Muscle layer of duodenum (tissue), 2 donors: Measurements from ENCODE around the gene HIPK2.
A peak's percentile ranks its signal among the peaks of the same experiment; 100 is the strongest.

Source experiments
- H3K27ac ChIP-seq: one replicate; pipeline ENCODE4 v1.7.0; 2013; ENCODE audit warnings: mild to moderate bottlenecking, low read length
- H3K27me3 ChIP-seq: one replicate; pipeline ENCODE4 v1.7.0; 2013; ENCODE audit warnings: low read depth, mild to moderate bottlenecking, control low read depth, low read length
- H3K36me3 ChIP-seq, 2 donors: one replicate each; pipeline ENCODE4 v1.7.0; 2013; ENCODE audit warnings: low read length in 2 of 2, control low read depth in 1 of 2, mild to moderate bottlenecking in 1 of 2; ENCODE audit not compliant: insufficient read depth in 2 of 2, control insufficient read depth in 1 of 2
- H3K4me1 ChIP-seq, 2 donors: one replicate each; pipeline ENCODE4 v1.7.0; 2013; ENCODE audit warnings: low read length in 2 of 2, mild to moderate bottlenecking in 2 of 2, control low read depth in 1 of 2, moderate library complexity in 1 of 2; ENCODE audit not compliant: insufficient read depth in 2 of 2, control insufficient read depth in 1 of 2
- H3K4me3 ChIP-seq, 2 donors: one replicate each; pipeline ENCODE4 v1.7.0; 2013; ENCODE audit warnings: low read length in 2 of 2, low read depth in 1 of 2, mild to moderate bottlenecking in 1 of 2
- H3K9me3 ChIP-seq, 2 donors: one replicate each; pipeline ENCODE4 v1.7.0; 2013; ENCODE audit warnings: low read length in 2 of 2, control low read depth in 1 of 2, mild to moderate bottlenecking in 1 of 2; ENCODE audit not compliant: control insufficient read depth in 1 of 2
- donor health status: healthy.

HIPK2 gene

DNA sequence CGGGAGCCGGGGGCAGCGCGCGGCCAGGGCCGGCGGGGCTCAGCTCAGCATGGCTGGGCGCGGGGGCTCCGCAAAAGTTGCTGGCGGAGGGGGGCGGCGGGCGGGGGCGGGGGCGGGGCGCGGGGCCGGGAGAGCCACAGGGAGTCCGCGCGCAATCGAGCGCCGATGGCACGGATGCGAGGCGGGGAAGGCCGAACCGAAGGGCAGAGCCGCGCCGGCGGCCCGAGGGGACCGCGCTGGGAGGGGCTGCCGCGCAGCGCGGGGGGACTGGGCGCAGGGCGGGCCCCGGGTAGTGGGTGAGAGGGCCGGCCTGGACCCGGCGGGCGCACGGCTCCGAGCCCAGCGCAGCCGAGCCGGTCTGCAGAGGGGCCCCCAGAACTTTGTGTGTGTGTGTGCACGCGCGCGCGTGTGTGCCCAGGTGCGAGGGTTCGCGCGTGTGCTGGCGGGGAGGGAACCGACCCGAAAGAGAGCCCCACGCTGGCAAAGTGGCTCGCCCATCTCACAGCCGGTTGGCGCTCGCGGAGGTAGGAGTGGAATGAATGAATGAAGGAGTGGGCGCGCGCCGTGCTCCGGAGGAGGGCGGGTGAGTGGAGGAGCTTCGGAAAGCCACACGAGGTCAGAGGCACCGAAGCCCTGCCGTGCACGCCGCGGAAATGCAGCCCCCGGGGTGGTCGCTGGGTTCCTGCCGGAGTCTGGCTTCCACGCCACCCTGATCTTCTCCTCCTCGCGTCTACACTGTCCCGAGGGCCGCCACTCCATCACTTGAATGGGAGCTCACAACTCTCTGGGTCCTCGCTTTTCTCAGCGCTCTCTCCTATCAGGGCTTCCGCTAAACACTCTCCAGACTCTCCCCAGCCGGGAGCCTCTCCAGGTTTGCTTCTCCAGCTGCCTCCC lies at the start of gene HIPK2:
HIPK2 (minus strand) TSS at position 51 of the 894 bp plus-strand sequence. CDS start 375 bp downstream, outside the sequence.
- Histone ChIP-seq H3K27ac (peak within 1 kb of the TSS; percentile 95), H3K4me1 (peaks cover 14% of the 10 kb centered on the region in 2 donors), H3K27me3 (no peaks in the 10 kb centered on the region), H3K36me3 (peaks cover 0 to 8% of the 10 kb centered on the region in 2 donors), H3K4me3 (peak within 1 kb of the TSS; percentile 86 to 96), H3K9me3 (no peaks in the 10 kb centered on the region)

DNA sequence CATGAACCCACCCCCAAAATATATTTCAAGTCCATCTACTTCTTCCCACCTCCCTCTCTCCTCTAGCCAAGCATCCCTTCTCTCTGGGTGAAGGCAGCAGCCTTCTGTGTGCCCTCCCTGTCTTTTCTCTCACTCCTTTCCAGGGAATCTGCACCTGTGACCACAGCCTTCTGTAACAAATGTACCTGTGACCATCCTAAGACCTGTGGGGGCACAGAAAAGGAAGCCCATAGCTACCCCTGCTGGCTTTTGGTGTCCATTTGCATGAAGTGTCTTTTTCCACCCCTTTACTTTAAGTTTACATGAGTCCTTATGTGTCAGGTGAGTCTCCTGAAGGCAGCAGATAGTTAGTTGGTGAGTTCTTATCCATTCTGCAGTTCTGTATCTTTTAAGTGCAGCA lies 49.2 kb upstream of the HIPK2 start:
- no peaks in the 10 kb centered on the region for H3K36me3 ChIP-seq
- no peaks in the 10 kb centered on the region for H3K27me3 ChIP-seq
- H3K27ac ChIP-seq: no peak overlapping the region
- no peaks in the 10 kb centered on the region for H3K4me1 ChIP-seq
- H3K4me3 ChIP-seq: no peak overlapping the region
- H3K9me3 ChIP-seq: no peaks in the 10 kb centered on the region

DNA sequence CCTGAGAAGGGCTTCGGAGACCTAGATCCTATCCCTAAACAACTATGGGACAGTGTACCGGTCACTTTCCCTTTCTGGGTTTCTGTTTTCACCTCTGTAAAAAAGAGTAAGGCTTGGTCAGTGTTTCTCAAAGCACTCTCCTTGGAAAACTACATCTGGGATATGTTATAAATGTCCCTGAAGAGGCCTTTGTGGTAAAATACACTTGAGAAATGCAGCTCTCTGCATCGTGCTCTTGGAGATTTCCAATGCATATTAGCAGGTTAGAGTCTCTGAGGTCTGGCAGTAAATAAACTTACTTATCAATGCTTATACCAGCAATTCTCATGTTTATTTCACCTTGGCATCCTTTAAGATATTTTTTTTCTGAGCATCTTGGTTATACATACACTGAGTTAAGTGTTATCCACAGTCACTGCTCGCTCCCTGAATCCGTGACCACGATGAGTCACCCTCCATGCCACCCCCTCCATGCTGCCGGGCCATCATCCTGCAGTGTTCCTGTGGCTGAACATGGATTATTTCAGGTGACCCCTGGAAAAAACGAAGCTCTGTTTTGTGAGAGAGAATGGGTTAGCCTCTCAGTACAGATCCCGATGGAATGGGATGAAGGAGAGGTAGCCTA lies 48.0 kb upstream of the HIPK2 start:
- Histone ChIP-seq H3K9me3 (no peaks in the 10 kb centered on the region), H3K4me1 (no peaks in the 10 kb centered on the region), H3K27ac (no peak overlapping the region), H3K36me3 (no peaks in the 10 kb centered on the region), H3K4me3 (no peak overlapping the region), H3K27me3 (no peaks in the 10 kb centered on the region)

DNA sequence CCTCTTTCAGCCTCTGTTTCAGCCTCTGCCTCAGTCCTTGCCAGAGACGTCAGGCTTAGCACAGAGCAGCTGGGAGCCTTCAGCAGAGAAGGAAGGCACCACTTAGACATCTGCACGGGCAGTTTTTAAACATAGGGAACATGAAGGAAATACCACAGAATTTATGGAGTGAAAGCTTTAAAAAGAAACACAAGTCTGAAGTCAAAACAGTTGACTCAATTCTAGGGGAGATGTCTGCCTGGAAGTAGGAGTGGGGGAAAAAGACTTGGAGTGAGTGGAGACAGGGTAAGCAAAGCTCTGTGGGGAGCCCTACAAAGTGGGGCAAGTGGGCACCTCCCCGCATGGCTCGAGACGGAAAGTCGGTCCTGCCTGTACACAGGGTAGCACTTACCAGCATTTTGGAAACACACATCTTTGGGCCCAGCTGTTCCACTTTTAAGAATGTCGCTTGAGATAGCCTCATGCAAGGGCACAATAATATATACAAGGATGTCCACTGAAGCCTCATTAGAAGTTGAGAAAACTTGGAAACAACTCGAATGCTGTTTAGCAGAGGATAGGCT lies 46.2 kb upstream of the HIPK2 start:
- Histone ChIP-seq H3K4me1 (no peaks in the 10 kb centered on the region), H3K9me3 (no peaks in the 10 kb centered on the region), H3K27ac (no peak overlapping the region)

DNA sequence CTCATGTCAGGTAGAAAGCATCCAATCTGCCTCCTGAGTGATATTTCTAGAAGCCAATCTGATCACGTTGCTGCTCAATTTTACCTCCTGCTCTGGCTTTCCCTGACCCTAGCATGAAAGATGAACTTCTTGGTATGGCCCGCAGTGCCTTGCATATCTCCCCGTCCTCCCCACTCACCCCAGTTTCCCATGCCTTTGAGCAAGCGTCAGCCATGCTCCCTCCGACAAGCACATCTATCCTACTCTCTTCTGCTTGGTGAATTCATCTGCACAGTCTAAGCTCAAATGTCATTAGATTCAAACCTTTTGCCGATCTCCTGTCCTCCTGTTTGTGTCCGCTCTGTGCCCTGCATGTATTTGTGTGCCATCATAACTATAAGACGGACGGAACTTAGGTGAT lies 45.1 kb upstream of the HIPK2 start:
- Histone ChIP-seq H3K4me1 (no peaks in the 10 kb centered on the region), H3K36me3 (no peaks in the 10 kb centered on the region), H3K27ac (no peak overlapping the region), H3K9me3 (no peaks in the 10 kb centered on the region), H3K4me3 (no peak overlapping the region), H3K27me3 (no peaks in the 10 kb centered on the region)

More for the DNA sequence above, 46.2 kb upstream of the HIPK2 start:
- Histone ChIP-seq H3K27me3 (no peaks in the 10 kb centered on the region), H3K4me3 (no peak overlapping the region), H3K36me3 (no peaks in the 10 kb centered on the region)

DNA sequence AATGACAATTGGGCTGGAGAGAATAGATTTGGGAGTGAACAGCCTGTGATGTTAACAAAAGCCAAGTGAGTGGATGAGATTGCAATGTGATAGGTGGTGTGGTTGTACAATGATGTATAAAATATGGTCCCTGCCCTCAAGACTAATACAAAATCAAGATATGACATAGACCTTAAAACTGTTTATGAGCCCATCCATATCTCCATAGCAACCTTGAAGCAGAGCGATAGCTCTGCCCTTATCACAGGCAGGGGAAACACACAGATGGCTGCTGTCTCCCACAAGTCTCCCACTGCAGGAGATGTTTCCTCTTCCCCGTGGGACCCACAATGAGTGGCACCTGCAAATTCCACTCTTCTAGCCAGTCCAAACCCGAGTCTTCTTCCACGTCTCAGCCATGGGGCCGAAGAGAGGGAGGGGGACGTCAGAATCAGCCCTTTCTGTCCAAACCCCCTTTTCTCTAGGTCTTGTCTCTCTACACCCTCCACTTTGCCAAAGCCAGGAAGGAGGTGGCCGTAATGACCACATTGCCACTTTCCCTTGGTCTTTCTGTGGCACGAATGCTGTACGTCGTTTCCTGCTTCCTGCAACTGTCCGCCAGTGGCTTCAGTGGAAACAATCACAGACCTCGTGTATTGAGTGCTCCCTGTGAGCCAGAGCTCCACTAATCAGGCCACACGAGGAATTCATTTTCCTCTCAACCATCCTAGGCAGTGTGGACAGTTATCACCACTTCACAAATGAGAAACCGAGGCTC lies 43.7 kb upstream of the HIPK2 start:
- no peaks in the 10 kb centered on the region for H3K9me3 ChIP-seq
- H3K36me3 ChIP-seq: no peaks in the 10 kb centered on the region
- no peaks in the 10 kb centered on the region for H3K4me1 ChIP-seq
- no peak overlapping the region for H3K27ac ChIP-seq
- H3K4me3 ChIP-seq: no peak overlapping the region
- H3K27me3 ChIP-seq: no peaks in the 10 kb centered on the region

DNA sequence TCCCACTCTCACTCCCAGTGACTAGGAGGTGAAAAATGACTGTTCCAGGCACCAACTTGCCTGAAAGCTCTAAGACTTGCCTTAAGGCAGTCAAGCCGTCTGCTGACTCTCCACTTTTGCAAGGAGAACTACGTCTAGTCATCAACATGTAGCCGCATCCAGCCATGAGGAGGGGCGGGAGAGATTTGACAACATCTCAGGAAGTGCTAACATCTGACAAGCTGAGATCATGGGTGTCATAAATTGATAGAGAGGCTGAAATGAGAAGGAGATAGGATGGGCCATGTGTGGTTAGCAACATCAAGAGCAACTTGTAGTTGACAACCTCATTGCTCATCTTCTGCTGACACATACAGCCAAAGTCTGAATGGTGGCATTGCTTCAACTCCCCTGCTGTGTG lies 42.3 kb upstream of the HIPK2 start:
- H3K9me3 ChIP-seq: no peaks in the 10 kb centered on the region
- no peaks in the 10 kb centered on the region for H3K27me3 ChIP-seq
- H3K4me1 ChIP-seq: no peaks in the 10 kb centered on the region
- no peak overlapping the region for H3K27ac ChIP-seq
- H3K36me3 ChIP-seq: no peaks in the 10 kb centered on the region
- no peak overlapping the region for H3K4me3 ChIP-seq

DNA sequence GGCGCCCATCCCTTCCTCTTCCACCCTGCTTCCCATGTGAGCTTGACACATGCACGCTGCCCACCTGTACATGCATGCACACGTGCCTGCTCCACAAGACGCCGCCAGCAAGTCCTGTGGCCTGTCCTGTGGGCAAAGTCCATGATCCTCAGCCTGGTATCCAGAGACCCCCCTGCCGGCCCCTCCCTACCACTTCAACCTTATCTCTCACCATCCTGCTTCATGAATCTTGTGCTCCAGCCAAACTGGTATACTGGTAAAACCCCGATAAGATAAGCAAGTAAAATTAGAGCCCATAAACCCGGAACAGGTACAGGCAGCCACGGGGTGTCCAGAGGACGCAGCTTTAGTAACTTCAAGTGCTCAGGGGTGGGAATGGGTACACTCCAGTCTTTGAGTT lies 39.5 kb upstream of the HIPK2 start:
- no peaks in the 10 kb centered on the region for H3K9me3 ChIP-seq
- H3K27me3 ChIP-seq: no peaks in the 10 kb centered on the region
- H3K27ac ChIP-seq: no peak overlapping the region
- H3K4me1 ChIP-seq: no peaks in the 10 kb centered on the region
- H3K4me3 ChIP-seq: no peak overlapping the region
- H3K36me3 ChIP-seq: no peaks in the 10 kb centered on the region

DNA sequence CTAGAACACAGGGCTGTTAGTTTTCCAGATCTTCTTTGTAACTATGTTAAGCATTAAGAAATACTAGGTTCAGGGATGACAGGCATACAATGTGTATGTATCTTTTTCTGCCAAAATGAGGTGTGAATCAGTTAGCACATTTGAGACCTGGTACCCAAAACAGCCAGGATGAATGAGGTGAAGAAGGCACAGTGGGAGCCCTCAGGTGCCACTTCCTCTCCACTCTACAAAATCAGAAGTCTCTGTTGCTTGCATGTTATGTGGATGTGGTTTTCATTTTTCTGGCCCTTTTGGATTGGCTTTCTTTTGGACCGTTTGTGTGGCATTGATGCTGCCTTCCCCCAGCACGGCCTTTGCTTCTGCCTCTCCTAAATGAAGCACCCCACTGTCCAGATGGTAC lies 35.9 kb upstream of the HIPK2 start:
- Histone ChIP-seq H3K27me3 (no peaks in the 10 kb centered on the region), H3K27ac (no peak overlapping the region), H3K36me3 (no peaks in the 10 kb centered on the region), H3K9me3 (no peaks in the 10 kb centered on the region), H3K4me1 (no peaks in the 10 kb centered on the region), H3K4me3 (no peak overlapping the region)

DNA sequence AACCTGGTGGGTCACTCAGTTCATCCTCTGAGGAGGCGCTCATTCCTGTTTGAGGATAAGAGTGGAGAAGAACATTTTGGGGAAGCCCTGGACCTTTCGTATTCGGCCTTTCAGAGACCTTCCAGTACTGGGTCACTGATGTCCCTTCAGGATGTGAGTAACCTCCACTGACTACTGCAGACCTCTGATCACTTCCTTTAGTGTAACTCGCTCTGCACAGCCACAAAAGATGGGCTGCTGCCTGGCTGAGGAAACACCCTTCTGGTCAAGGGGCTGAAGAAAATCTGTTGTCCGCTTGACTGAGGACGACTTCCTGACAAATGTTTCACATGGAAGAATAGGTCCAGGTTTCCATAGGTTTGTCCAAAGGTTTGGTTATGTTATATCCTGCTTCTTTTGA lies 35.4 kb upstream of the HIPK2 start:
- H3K36me3 ChIP-seq: no peaks in the 10 kb centered on the region
- H3K4me3 ChIP-seq: no peak overlapping the region
- no peak overlapping the region for H3K27ac ChIP-seq
- no peaks in the 10 kb centered on the region for H3K9me3 ChIP-seq
- H3K27me3 ChIP-seq: no peaks in the 10 kb centered on the region
- H3K4me1 ChIP-seq: no peaks in the 10 kb centered on the region

DNA sequence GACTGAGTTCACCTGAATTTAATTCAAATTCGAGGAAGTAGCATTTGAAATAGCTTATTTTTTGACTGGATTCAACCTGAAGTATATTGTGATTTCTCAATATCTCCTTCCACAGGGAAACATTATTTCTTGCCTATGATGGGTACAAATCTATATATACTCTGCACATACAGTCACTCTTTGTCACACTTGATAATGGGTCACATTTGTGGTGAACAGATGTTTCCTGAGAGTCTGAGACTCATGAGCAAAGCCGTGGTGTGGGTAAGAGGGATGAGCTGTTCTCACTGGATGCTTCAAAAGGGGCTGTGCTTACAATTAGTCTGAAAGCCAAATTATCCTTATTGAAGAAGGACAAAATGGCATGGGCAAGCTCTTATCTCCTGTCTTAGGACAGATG lies 33.3 kb upstream of the HIPK2 start:
- no peaks in the 10 kb centered on the region for H3K4me1 ChIP-seq
- no peaks in the 10 kb centered on the region for H3K9me3 ChIP-seq
- H3K27me3 ChIP-seq: no peaks in the 10 kb centered on the region
- H3K4me3 ChIP-seq: no peak overlapping the region
- no peak overlapping the region for H3K27ac ChIP-seq
- H3K36me3 ChIP-seq: no peaks in the 10 kb centered on the region
